ENCODE measurements around the gene DDA1.
"Not testable (repeated sequence)": the region's sequence is repeated elsewhere in the genome, so short reads cannot be mapped to it uniquely, and the experiment has no call there.

The DDA1 gene

GRCh38 chr19:17358395-17358794 lies 49.0 kb downstream of the DDA1 start:
- in situ Hi-C loops (cut with HindIII; ENCODE audit: low pct_ligation_motif_present, low pct_unique_long_range_greater_than_20kb, low sequenced_read_pairs), result no loop called here
- no peak for DNase-seq

DNA sequence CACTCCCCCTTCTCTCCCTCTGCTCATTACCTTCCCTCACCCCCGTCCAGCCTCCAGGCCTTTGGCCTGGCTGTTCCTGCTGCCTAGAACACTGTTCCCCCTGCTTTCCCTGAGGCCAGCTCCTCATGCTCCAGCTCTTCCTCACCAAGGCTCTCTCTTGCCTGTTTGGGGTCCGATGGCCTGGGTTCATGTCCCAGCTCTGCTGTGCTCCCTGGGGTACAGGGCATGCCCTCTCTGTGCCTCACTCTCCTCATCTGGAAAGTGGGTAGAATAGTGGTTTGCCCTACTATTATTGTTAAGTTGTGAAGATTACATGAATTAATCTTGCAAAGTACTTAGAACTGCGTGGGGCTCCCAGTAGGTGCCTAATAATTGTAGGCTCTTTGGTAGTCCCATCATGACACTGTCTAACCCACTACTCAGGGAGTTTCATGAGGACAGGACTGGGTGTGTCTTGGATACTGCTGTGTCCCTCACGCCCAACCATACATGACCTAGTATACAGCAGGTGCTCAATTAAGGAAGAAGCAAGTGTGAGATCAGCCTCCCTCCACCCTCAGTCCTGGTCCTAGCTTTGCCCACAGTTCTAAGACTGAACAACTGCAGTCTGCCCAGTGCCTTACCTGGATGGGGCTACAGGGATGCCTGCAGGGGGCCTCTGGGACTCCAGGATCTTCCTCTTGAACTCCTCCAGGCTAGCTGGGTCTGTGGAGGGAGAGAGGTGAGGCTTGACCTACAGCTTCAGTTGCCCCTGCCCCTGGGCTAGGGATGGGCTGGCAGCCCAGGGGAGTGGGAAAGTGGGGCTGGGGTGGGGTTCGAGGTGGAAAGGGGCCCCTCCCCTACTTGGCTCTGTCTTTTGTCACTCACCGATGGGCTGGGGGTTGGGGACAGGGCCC lies 50.8 kb downstream of the DDA1 start:
- in situ Hi-C loops (cut with HindIII; ENCODE audit: low pct_ligation_motif_present, low pct_unique_long_range_greater_than_20kb, low sequenced_read_pairs), result no loop called here
- DNase-seq, result no peak

DNA sequence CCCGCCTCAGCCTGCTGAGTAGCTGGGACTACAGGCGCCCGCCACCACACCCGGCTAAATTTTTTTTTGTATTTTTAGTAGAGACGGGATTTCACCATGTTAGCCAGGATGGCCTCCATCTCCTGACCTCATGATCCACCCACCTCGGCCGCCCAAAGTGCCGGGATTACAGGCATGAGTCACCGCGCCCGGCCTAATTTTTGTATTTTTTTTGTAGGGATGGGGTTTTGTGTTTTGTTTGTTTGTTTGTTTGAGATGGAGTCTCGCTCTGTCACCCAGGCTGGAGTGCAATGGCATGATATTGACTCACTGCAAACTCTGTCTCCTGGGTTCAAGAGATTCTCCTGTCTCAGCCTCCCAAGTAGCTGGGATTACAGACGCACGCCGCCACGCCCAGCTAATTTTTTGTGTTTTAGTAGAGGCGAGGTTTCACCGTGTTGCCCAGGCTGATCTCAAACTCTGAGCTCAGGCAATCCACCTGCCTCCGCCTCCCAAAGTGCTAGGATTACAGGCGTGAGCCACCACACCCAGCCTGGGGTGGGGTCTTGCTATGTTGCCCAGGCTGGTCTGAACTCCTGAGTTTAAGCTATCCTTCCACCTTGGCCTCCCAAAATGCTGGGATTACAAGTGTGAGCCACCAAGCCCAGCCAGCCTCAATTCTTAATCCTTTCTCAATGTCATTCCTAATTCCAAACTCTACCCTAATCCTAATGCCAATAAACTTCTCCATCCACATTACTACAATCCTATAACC lies 54.7 kb downstream of the DDA1 start:
- DNase-seq; in situ Hi-C loops (cut with HindIII; ENCODE audit: low pct_ligation_motif_present, low pct_unique_long_range_greater_than_20kb, low sequenced_read_pairs): not testable (repeated sequence)

DNA sequence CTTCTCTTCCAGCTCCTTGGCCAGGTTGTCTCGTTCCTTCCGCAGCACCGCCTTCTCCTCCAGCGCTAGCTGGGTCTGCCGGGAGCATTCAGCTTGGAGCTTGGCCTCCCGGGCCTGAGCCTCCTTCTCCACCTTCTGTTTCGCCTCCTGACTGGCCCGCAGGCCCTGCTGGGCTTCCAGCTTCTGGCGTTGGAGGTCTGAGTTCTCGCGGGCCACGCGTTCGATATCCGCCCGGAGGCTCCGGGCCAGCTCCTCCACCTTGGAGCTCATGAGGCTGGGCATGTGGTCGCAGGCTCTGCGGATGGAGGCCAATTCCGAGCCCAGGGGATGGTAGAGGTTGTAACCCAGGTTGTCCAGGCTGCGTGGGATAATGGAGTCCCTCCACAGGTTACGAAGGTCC lies 56.0 kb downstream of the DDA1 start:
- no peak for DNase-seq
- in situ Hi-C loops (cut with HindIII; ENCODE audit: low pct_ligation_motif_present, low pct_unique_long_range_greater_than_20kb, low sequenced_read_pairs), result no loop called here

- in situ Hi-C loops (cut with HindIII; ENCODE audit: low pct_ligation_motif_present, low pct_unique_long_range_greater_than_20kb, low sequenced_read_pairs), result no loop called here
- no peak for DNase-seq
These were observed 60.7 kb downstream of the DDA1 start for GRCh38 chr19:17370026-17370587.
